GM23248 (cell line): Measurements from ENCODE around the gene GNAQ.

Experiments used
- EZH2 ChIP-seq: fragments of 200-600 bp; sonication (generic); IDR thresholded peaks from 2 replicates; pipeline ENCODE4 v1.6.1; 2018; ENCODE audit warnings: antibody characterized with exemption, mild to moderate bottlenecking; ENCODE audit not compliant: insufficient read depth, poor library complexity, severe bottlenecking
- EZH2phosphoT487 ChIP-seq: fragments of 200-600 bp; sonication (generic); IDR thresholded peaks from 2 replicates; pipeline ENCODE4 v1.6.1; 2018; ENCODE audit warnings: antibody characterized with exemption, moderate library complexity, mild to moderate bottlenecking, low read depth; ENCODE audit not compliant: insufficient read depth

- TF ChIP-seq EZH2 (no peak), EZH2phosphoT487 (no peak)
These were observed 237.8 kb downstream of the GNAQ start for GRCh38 chr9:77793849-77794248.
